DMS53 (cell line): ENCODE results near the gene ARHGAP23.
"Not testable (repeated sequence)": the region's sequence is repeated elsewhere in the genome, so short reads cannot be mapped to it uniquely, and the experiment has no call there.

ENCODE experiments used
- DNase-seq: peaks from one replicate; lab custom pipeline; 2025; lab: John Stamatoyannopoulos, UW

ARHGAP23 gene

GRCh38 chr17:38421171-38421841 is 7.0 kb upstream of the ARHGAP23 start:
- DNase-seq = no peak

GRCh38 chr17:38421871-38422827 is 6.1 kb upstream of the ARHGAP23 start:
- DNase-seq = no peak

- no peak for DNase-seq
Measured at GRCh38 chr17:38424297-38424972, 3.8 kb upstream of the ARHGAP23 start.

GRCh38 chr17:38425031-38425430 is 3.2 kb upstream of the ARHGAP23 start:
- DNase-seq = no peak

- no peak for DNase-seq
Measured at GRCh38 chr17:38425744-38426143, 2.5 kb upstream of the ARHGAP23 start.

GRCh38 chr17:38426441-38426840 is 1.8 kb upstream of the ARHGAP23 start:
- no peak for DNase-seq

- DNase-seq = no peak
Measured at GRCh38 chr17:38427160-38427949, 909 bp upstream of the ARHGAP23 start.

- DNase-seq = no peak
Measured at GRCh38 chr17:38428643-38429371, 543 bp downstream of the ARHGAP23 start.

- DNase-seq = no peak
Measured at GRCh38 chr17:38429476-38430100, 1.3 kb downstream of the ARHGAP23 start.

- no peak for DNase-seq
Measured at GRCh38 chr17:38430316-38430715, 2.1 kb downstream of the ARHGAP23 start.

- no peak for DNase-seq
Measured at GRCh38 chr17:38430822-38431221, 2.6 kb downstream of the ARHGAP23 start.

- DNase-seq = no peak
Measured at GRCh38 chr17:38431346-38432145, 3.3 kb downstream of the ARHGAP23 start.

- no peak for DNase-seq
Measured at GRCh38 chr17:38434178-38434665, 6.0 kb downstream of the ARHGAP23 start.

- DNase-seq = no peak
Measured at GRCh38 chr17:38435795-38436194, 7.5 kb downstream of the ARHGAP23 start.

GRCh38 chr17:38436386-38436785 is 8.1 kb downstream of the ARHGAP23 start:
- no peak for DNase-seq

GRCh38 chr17:38437313-38437712 is 9.0 kb downstream of the ARHGAP23 start:
- DNase-seq = not testable (repeated sequence)

GRCh38 chr17:38439436-38439835 is 11.2 kb downstream of the ARHGAP23 start:
- DNase-seq = no peak

GRCh38 chr17:38440614-38441397 is 12.5 kb downstream of the ARHGAP23 start:
- DNase-seq = no peak
